WI38 (cell line): ENCODE measurements around the gene SEC16A.

ENCODE experiments used
- H3K4me3 ChIP-seq: 2 replicates; pipeline ENCODE4 v1.5.1; 2011; ENCODE audit warnings: low read depth, mild to moderate bottlenecking, control low read depth, low read length
- TF ChIP-seq, protein P1 (sequence below): IDR thresholded peaks from 2 replicates; pipeline ENCODE4 v1.5.1; 2012; ENCODE audit warnings: low read depth, mild to moderate bottlenecking, control low read depth, low read length

Gene SEC16A

DNA sequence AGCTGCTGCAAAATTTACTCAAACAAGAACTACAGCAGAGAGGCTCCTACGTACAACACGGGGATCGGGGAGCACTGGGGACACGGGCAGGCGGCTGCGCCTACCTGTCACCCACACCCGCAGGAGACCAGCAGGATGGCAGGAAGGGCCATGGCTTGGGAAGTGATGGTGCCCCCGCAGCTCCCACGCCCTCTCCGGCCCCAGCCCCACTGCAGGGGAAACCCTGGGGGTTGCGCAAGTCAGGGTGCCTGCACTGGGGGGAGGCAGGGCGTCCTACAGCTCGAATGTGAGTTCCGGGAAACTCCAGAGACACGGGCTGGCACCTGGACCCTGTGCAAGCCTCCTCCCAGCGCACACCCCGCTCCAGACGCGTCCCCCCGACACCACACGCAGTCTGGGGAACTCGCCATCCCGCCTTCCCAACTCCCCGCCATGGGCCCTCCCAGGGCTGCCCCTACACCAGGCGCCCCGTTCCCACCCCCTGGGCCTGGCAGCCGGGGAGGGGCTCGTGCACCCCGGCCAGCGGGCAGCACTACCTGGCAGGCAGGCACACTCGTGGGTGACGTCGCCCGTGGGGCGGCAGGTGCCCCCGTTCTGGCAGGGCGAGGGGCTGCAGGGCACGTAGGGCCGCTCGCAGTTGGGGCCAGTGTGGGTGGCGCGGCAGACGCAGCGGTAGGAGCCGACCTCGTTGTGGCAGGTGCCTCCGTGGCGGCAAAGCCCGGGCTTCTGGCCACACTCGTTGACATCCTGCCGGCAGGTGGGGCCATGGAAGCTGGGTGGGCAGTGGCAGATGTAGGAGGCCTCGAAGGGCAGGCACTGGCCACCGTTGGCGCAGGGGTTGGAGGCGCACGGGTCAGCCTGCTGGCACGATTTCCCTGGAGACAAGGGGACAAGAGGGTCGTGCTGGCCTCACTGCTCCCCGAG is 39.7 kb upstream of the SEC16A start:
- H3K4me3 ChIP-seq, result no peak overlapping the region
- TF ChIP-seq, protein P1, sequence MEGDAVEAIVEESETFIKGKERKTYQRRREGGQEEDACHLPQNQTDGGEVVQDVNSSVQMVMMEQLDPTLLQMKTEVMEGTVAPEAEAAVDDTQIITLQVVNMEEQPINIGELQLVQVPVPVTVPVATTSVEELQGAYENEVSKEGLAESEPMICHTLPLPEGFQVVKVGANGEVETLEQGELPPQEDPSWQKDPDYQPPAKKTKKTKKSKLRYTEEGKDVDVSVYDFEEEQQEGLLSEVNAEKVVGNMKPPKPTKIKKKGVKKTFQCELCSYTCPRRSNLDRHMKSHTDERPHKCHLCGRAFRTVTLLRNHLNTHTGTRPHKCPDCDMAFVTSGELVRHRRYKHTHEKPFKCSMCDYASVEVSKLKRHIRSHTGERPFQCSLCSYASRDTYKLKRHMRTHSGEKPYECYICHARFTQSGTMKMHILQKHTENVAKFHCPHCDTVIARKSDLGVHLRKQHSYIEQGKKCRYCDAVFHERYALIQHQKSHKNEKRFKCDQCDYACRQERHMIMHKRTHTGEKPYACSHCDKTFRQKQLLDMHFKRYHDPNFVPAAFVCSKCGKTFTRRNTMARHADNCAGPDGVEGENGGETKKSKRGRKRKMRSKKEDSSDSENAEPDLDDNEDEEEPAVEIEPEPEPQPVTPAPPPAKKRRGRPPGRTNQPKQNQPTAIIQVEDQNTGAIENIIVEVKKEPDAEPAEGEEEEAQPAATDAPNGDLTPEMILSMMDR, result no peak

DNA sequence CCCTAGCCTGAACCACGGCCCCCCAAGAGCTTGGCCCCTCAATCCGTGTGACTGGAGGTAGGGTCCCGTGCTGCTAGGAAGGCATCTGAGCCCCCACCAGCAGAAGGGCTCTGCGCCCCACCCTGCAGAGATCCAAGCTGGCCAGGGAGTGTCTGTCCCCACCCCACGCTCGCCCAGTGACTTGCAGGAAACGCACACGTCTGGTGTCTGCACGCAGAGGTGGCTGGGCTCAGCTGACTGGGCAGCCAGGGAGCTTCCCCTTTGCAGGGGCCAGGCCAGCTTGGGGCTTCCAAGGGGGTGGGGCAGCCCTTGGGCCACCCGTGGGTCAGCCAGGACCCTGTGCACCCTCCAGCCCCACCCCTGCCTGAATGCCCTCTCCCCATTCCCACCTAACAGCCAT is 38.7 kb upstream of the SEC16A start:
- no peak overlapping the region for H3K4me3 ChIP-seq
- TF ChIP-seq, protein P1, result no peak

DNA sequence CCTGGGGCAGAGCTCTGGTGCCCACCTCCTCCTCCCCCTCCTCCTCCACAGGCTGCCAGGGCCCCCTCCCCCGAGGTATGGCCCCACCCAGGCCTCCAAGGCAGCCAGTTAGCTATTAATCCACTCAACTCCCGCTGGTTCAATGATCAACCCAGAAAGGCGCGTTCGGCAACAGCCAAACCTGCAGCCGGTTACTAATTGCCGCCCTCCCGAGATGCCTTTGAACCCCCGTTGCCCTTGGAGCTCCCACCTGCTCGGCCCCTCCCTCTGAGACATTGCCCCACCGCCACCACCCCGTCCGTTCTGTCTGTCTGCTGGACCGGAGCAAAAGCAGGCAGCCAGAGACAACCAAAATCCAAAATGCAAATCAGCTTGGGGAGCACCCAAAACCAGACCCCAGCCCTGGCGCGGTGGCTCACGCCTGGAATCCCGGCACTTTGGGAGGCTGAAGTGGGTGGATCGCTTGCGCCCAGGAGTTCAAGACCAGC is 37.3 kb upstream of the SEC16A start:
- TF ChIP-seq, protein P1, result no peak
- no peak overlapping the region for H3K4me3 ChIP-seq

DNA sequence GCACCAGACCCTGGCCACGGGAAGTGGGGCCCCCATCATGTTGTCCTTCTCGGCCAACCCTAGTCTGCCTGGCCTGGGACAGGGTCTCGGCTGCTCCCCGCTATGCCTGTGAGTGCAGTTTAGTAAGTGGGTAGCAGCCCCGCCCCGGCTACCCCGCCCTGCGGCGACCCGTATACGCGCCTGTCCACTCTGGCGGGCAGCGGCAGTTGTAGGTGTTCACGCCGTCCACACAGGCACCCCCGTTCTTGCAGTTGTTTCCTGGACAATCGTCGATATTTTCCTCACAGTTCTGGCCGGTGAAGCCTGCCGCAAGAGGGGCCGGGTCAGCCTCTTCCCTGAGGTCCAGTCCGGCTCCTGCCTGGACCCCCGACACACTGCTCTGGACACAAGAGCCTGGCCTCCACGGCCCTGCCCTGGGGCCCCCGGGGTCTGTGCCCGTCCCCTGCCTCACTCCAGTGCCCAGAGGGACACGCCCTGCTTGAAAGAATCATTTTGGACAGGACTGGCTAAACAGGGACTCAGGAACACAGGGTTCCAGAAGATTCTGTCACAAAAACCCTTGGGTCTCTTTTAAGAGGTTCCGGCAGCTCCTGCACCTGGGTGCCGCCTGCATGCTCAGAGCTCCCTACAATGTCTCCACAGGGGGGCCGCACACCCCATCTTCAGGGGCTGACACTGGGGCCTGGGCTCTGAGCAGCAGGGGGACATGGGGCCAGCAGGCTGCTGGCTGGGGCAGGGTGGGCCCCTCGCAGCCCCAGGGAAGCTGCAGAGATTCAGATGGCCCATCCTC is 36.6 kb upstream of the SEC16A start:
- no peak overlapping the region for H3K4me3 ChIP-seq
- TF ChIP-seq, protein P1, result no peak

DNA sequence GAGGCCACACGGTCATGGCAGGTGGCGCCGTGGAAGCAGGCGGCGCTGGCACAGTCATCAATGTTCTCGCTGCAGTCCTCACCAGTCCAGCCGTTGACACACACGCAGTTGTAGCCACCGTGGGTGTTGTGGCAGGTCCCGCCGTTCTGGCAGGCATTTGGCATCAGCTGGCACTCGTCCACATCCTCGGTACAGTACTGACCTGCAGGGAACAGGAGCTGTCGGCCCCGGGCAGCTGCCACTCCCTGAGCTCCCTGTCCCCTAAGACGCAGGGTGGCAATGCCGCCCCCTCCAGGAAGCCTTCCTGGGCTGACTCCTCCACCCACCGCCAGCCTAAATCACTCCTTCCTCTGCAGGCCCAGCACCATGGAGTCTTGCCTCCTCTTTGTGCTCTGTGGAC is 35.8 kb upstream of the SEC16A start:
- TF ChIP-seq, protein P1, result no peak
- H3K4me3 ChIP-seq, result no peak overlapping the region

DNA sequence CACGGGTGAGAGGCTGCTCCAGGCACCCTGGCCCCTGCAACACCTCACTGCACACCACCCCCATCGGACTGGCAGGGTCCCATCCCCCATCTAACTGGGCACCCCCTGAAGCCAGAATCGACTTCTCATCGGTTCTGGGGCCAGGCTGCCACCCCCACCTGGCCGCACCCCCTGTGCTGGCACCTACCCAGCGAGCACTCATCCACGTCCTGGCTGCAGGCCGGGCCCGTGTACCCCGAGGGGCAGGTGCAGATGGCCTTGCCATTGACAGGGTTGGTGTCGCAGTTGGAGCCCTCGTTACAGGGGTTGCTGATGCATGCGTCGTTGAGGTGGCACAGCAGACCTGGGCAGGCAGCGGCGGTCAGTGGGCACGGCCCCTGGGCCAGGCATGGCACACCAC is 35.1 kb upstream of the SEC16A start:
- TF ChIP-seq, protein P1, result no peak
- no peak overlapping the region for H3K4me3 ChIP-seq
